Endodermal cell (in vitro differentiated cells): ENCODE results near the gene SPOP. TPM values are rescaled to one million over a fixed set of nuclear protein-coding genes. Genes with fewer than 3 reads are reported as not detected.

Experiments
- DNase-seq: peaks from one replicate; pipeline ENCODE4 v3.0.0-alpha.2; 2017
- H3K27ac ChIP-seq: 2 replicates; pipeline ENCODE4 v1.5.1; 2013; ENCODE audit warnings: mild to moderate bottlenecking, low read depth, low read length, moderate library complexity
- H3K27me3 ChIP-seq: 2 replicates; pipeline ENCODE4 v1.6.1; 2013; ENCODE audit warnings: mild to moderate bottlenecking, low read length, moderate library complexity; ENCODE audit not compliant: insufficient read depth, control insufficient read depth, poor library complexity, severe bottlenecking
- H3K36me3 ChIP-seq: 2 replicates; pipeline ENCODE4 v1.7.0; 2013; ENCODE audit warnings: mild to moderate bottlenecking, low read length, moderate library complexity; ENCODE audit not compliant: control insufficient read depth, insufficient read depth
- H3K4me1 ChIP-seq: one replicate; pipeline ENCODE4 v1.7.0; 2013; ENCODE audit warnings: low read length; ENCODE audit not compliant: control insufficient read depth, insufficient read depth
- H3K4me3 ChIP-seq: 2 replicates; pipeline ENCODE4 v1.5.1; 2013; ENCODE audit warnings: mild to moderate bottlenecking, low read length, moderate library complexity
- H3K9ac ChIP-seq: 2 replicates; pipeline ENCODE4 v1.6.1; 2013; ENCODE audit warnings: mild to moderate bottlenecking, low read length, moderate library complexity; ENCODE audit not compliant: poor library complexity, severe bottlenecking; ENCODE audit errors: extremely low read depth
- H3K9me3 ChIP-seq: 2 replicates; pipeline ENCODE4 v1.6.1; 2013; ENCODE audit warnings: mild to moderate bottlenecking, low read length, moderate library complexity; ENCODE audit not compliant: control insufficient read depth
- H3K27ac Mint-ChIP-seq: 2 replicates; pipeline ENCODE4 v1.8.0; 2020; ENCODE audit warnings: mixed read lengths
- H3K27me3 Mint-ChIP-seq: 2 replicates; pipeline ENCODE4 v1.8.0; 2021; ENCODE audit warnings: mild to moderate bottlenecking, mixed read lengths; ENCODE audit not compliant: insufficient read depth
- H3K36me3 Mint-ChIP-seq: 2 replicates; pipeline ENCODE4 v1.8.0; 2020; ENCODE audit warnings: low read depth, mixed read lengths
- H3K4me1 Mint-ChIP-seq: 2 replicates; pipeline ENCODE4 v1.8.0; 2020; ENCODE audit warnings: mixed read lengths
- H3K4me3 Mint-ChIP-seq: 2 replicates; pipeline ENCODE4 v1.8.0; 2020; ENCODE audit warnings: mild to moderate bottlenecking, moderate library complexity, mixed read lengths
- H3K9me3 Mint-ChIP-seq: 2 replicates; pipeline ENCODE4 v1.8.0; 2020; ENCODE audit warnings: mild to moderate bottlenecking, mixed read lengths
- CTCF ChIP-seq: fragments of 200-600 bp; sonication (generic); conservative IDR thresholded peaks from 2 replicates; pipeline ENCODE4 v1.5.0; 2021; ENCODE audit warnings: antibody characterized with exemption, mild to moderate bottlenecking
- WGBS, 2 experiments: methylation state at CpG; one replicate each; pipeline versions ENCODE4 v1.1.5 to v1.1.7; 2013; ENCODE audit warnings: missing lambda C conversion rate in 2 of 2, mixed read lengths in 1 of 2; ENCODE audit not compliant: insufficient coverage in 1 of 2, insufficient read length in 1 of 2; 5-methylcytosine and 5-hydroxymethylcytosine counted together
- total RNA-seq, 2 donors: library from RNA; stranded (reverse); fragmentation: NEBNext Ultra II Directional in 1 of 2; extraction: Animal tissue kit (Norgen Biotek cat#: 25700) in 1 of 2; gene quantifications; 2 replicates in 1 of 2; 3 replicates in 1 of 2; pipeline ENCODE4 v1.2.1, GENCODE V29; 2021

Gene SPOP
- total RNA-seq, 2 donors from 2014 or later: 39.9 to 41.3 TPM

- 98 to 100% methylated on average over 3 to 4 of the region's 4 CpGs for WGBS, 2 experiments
- H3K9me3 Mint-ChIP-seq: no peaks in the 10 kb centered on the region
Observed at GRCh38 chr17:49595980-49596379, 81.9 kb downstream of the SPOP start.

GRCh38 chr17:49595328-49595727 lies 82.6 kb downstream of the SPOP start:
- peaks cover 13% of the 10 kb centered on the region for H3K4me1 Mint-ChIP-seq
- H3K9me3 ChIP-seq: no peaks in the 10 kb centered on the region
- no peak for DNase-seq
- 87 to 95% methylated on average over 2 to 4 of the region's 4 CpGs for WGBS, 2 experiments
- peaks cover 20% of the 10 kb centered on the region for H3K36me3 ChIP-seq
- H3K4me3 ChIP-seq: no peak overlapping the region
- no peak overlapping the region for H3K9ac ChIP-seq
- no peaks in the 10 kb centered on the region for H3K27me3 ChIP-seq
- H3K27ac Mint-ChIP-seq: no peak overlapping the region
- TF ChIP-seq CTCF: no peak
- no peak overlapping the region for H3K27ac ChIP-seq
- peaks cover 42% of the 10 kb centered on the region for H3K36me3 Mint-ChIP-seq
- H3K4me3 Mint-ChIP-seq: no peak overlapping the region
- no peaks in the 10 kb centered on the region for H3K4me1 ChIP-seq
- no peaks in the 10 kb centered on the region for H3K27me3 Mint-ChIP-seq
- no peaks in the 10 kb centered on the region for H3K9me3 Mint-ChIP-seq

More at GRCh38 chr17:49595980-49596379, 81.9 kb downstream of the SPOP start:
- Mint-ChIP-seq H3K36me3 (peaks cover 46% of the 10 kb centered on the region), H3K4me1 (peaks cover 13% of the 10 kb centered on the region), H3K27ac (no peak overlapping the region), H3K27me3 (no peaks in the 10 kb centered on the region), H3K4me3 (no peak overlapping the region)
- DNase-seq: no peak
- Histone ChIP-seq H3K4me3 (no peak overlapping the region), H3K36me3 (peaks cover 26% of the 10 kb centered on the region), H3K27me3 (no peaks in the 10 kb centered on the region), H3K9me3 (no peaks in the 10 kb centered on the region), H3K9ac (no peak overlapping the region), H3K27ac (no peak overlapping the region), H3K4me1 (no peaks in the 10 kb centered on the region)
- no peak for TF ChIP-seq CTCF

- Mint-ChIP-seq H3K4me1 (peaks cover 13% of the 10 kb centered on the region), H3K4me3 (no peak overlapping the region), H3K36me3 (peaks cover 21% of the 10 kb centered on the region), H3K27me3 (no peaks in the 10 kb centered on the region), H3K27ac (no peak overlapping the region), H3K9me3 (no peaks in the 10 kb centered on the region)
- Histone ChIP-seq H3K27me3 (no peaks in the 10 kb centered on the region), H3K4me1 (no peaks in the 10 kb centered on the region), H3K36me3 (peaks cover 1% of the 10 kb centered on the region), H3K4me3 (no peak overlapping the region), H3K9me3 (no peaks in the 10 kb centered on the region), H3K9ac (no peak overlapping the region), H3K27ac (no peak overlapping the region)
- TF ChIP-seq CTCF: no peak
- peak; percentile 33 for DNase-seq
- WGBS, 2 experiments: 78 to 96% methylated on average over 1 to 3 of the region's 3 CpGs
Observed at GRCh38 chr17:49592263-49592662, 85.6 kb downstream of the SPOP start.
